Ishikawa (cell line): Measurements from ENCODE around the gene FARS2.

Experiments used
- CEBPB ChIP-seq: IDR thresholded peaks from 2 replicates; pipeline ENCODE4 v1.6.1; 2012
- CREB1 ChIP-seq: IDR thresholded peaks from 2 replicates; pipeline ENCODE4 v1.6.1; 2012; ENCODE audit warnings: low read depth
- EGR1 ChIP-seq: IDR thresholded peaks from 2 replicates; pipeline ENCODE4 v1.6.1; 2012
- EP300 ChIP-seq: IDR thresholded peaks from 2 replicates; pipeline ENCODE4 v1.6.1; 2012; ENCODE audit warnings: borderline replicate concordance
- FOXM1 ChIP-seq: IDR thresholded peaks from 2 replicates; pipeline ENCODE4 v1.6.1; 2012; ENCODE audit warnings: low read depth, borderline replicate concordance
- MAX ChIP-seq: IDR thresholded peaks from 2 replicates; pipeline ENCODE4 v1.6.1; 2012
- NFIC ChIP-seq: IDR thresholded peaks from 2 replicates; pipeline ENCODE4 v1.6.1; 2012
- RAD21 ChIP-seq: IDR thresholded peaks from 2 replicates; pipeline ENCODE4 v1.6.1; 2012; ENCODE audit warnings: low read depth
- REST ChIP-seq: IDR thresholded peaks from 2 replicates; pipeline ENCODE4 v1.6.1; 2012; ENCODE audit warnings: low read depth, mild to moderate bottlenecking
- TAF1 ChIP-seq: IDR thresholded peaks from 2 replicates; pipeline ENCODE4 v1.6.1; 2012; ENCODE audit warnings: low read depth, mild to moderate bottlenecking
- TCF12 ChIP-seq: IDR thresholded peaks from 2 replicates; pipeline ENCODE4 v1.6.1; 2012; ENCODE audit warnings: low read depth
- TEAD4 ChIP-seq: IDR thresholded peaks from 2 replicates; pipeline ENCODE4 v1.6.1; 2012
- USF1 ChIP-seq: IDR thresholded peaks from 2 replicates; pipeline ENCODE4 v1.6.1; 2012
- YY1 ChIP-seq: IDR thresholded peaks from 2 replicates; pipeline ENCODE4 v1.6.1; 2012; ENCODE audit warnings: low read depth

- TF ChIP-seq MAX (no peak), CEBPB (no peak), FOXM1 (no peak), RAD21 (no peak), EP300 (no peak), YY1 (no peak), TAF1 (no peak), TCF12 (no peak), EGR1 (no peak), REST (no peak), CREB1 (no peak), NFIC (no peak), TEAD4 (no peak), USF1 (no peak)
These were observed 486.1 kb downstream of the FARS2 start for GRCh38 chr6:5747379-5747778.
